Progenitor cell of endocrine pancreas (in vitro differentiated cells): Measurements from ENCODE around the gene WNK2. TPM values are rescaled to one million over a fixed set of nuclear protein-coding genes. Genes with fewer than 3 reads are reported as not detected.

Experiments
- DNase-seq: peaks from one replicate; pipeline ENCODE4 v3.0.0; 2021; ENCODE audit warnings: low spot score; ENCODE audit not compliant: unreplicated experiment
- H3K27ac Mint-ChIP-seq: 2 replicates; pipeline ENCODE4 v1.8.0; 2021; ENCODE audit warnings: mild to moderate bottlenecking, moderate library complexity, mixed read lengths
- H3K27me3 Mint-ChIP-seq: 2 replicates; pipeline ENCODE4 v1.8.0; 2021; ENCODE audit warnings: mixed read lengths
- H3K36me3 Mint-ChIP-seq: 2 replicates; pipeline ENCODE4 v1.8.0; 2022; ENCODE audit warnings: mixed read lengths; ENCODE audit not compliant: insufficient read depth
- H3K4me1 Mint-ChIP-seq: 2 replicates; pipeline ENCODE4 v1.8.0; 2021; ENCODE audit warnings: low read depth, mixed read lengths
- H3K4me3 Mint-ChIP-seq: 2 replicates; pipeline ENCODE4 v1.8.0; 2021; ENCODE audit warnings: low read depth, mild to moderate bottlenecking, moderate library complexity, mixed read lengths
- H3K9me3 Mint-ChIP-seq: 2 replicates; pipeline ENCODE4 v1.8.0; 2021; ENCODE audit warnings: low read depth, mixed read lengths
- CTCF ChIP-seq: fragments of 200-600 bp; sonication (generic); IDR thresholded peaks from one replicate; pipeline ENCODE4 v1.5.0; 2021; ENCODE audit warnings: antibody characterized with exemption, mild to moderate bottlenecking; ENCODE audit not compliant: unreplicated experiment
- total RNA-seq: library from RNA; stranded (reverse); gene quantifications from 2 replicates; pipeline ENCODE4 v1.2.1, GENCODE V29; 2021

The WNK2 gene
- total RNA-seq, 1 donor from 2014 or later: 345 TPM

- no peaks in the 10 kb centered on the region for H3K27me3 Mint-ChIP-seq
- no peak for DNase-seq
- H3K36me3 Mint-ChIP-seq: peaks cover 13% of the 10 kb centered on the region
- no peak overlapping the region for H3K27ac Mint-ChIP-seq
- peaks cover 5% of the 10 kb centered on the region for H3K4me1 Mint-ChIP-seq
- TF ChIP-seq CTCF: no peak
- H3K4me3 Mint-ChIP-seq: no peak overlapping the region
- H3K9me3 Mint-ChIP-seq: no peaks in the 10 kb centered on the region
Observed at GRCh38 chr9:93262537-93263310, 78.8 kb downstream of the WNK2 start.

- TF ChIP-seq CTCF: no peak
Observed at GRCh38 chr9:93263334-93264229, 79.6 kb downstream of the WNK2 start.

GRCh38 chr9:93264338-93265125, 80.6 kb downstream of the WNK2 start:
- Mint-ChIP-seq H3K9me3 (no peaks in the 10 kb centered on the region), H3K36me3 (peaks cover 15% of the 10 kb centered on the region), H3K4me3 (no peak overlapping the region), H3K4me1 (peaks cover 16% of the 10 kb centered on the region), H3K27ac (no peak overlapping the region), H3K27me3 (no peaks in the 10 kb centered on the region)
- TF ChIP-seq CTCF: no peak
- DNase-seq: no peak

More at GRCh38 chr9:93263334-93264229, 79.6 kb downstream of the WNK2 start:
- H3K9me3 Mint-ChIP-seq: no peaks in the 10 kb centered on the region
- no peak overlapping the region for H3K27ac Mint-ChIP-seq
- H3K27me3 Mint-ChIP-seq: no peaks in the 10 kb centered on the region
- H3K4me1 Mint-ChIP-seq: peaks cover 7% of the 10 kb centered on the region
- H3K4me3 Mint-ChIP-seq: no peak overlapping the region
- H3K36me3 Mint-ChIP-seq: peaks cover 12% of the 10 kb centered on the region
- no peak for DNase-seq

GRCh38 chr9:93265301-93265971, 81.5 kb downstream of the WNK2 start:
- Mint-ChIP-seq H3K36me3 (peaks cover 21% of the 10 kb centered on the region), H3K27ac (peak overlapping the region; percentile 62), H3K4me1 (peaks cover 25% of the 10 kb centered on the region), H3K9me3 (no peaks in the 10 kb centered on the region), H3K27me3 (no peaks in the 10 kb centered on the region), H3K4me3 (no peak overlapping the region)
- DNase-seq: no peak
- no peak for TF ChIP-seq CTCF
